ENCODE data around the gene ITPR2. TPM values are rescaled to one million over a fixed set of nuclear protein-coding genes. Genes with fewer than 3 reads are reported as not detected.

ITPR2 gene
- total and polyA plus RNA-seq, 4 donors = 11.7 to 93.3 (median 35.4) TPM

DNA sequence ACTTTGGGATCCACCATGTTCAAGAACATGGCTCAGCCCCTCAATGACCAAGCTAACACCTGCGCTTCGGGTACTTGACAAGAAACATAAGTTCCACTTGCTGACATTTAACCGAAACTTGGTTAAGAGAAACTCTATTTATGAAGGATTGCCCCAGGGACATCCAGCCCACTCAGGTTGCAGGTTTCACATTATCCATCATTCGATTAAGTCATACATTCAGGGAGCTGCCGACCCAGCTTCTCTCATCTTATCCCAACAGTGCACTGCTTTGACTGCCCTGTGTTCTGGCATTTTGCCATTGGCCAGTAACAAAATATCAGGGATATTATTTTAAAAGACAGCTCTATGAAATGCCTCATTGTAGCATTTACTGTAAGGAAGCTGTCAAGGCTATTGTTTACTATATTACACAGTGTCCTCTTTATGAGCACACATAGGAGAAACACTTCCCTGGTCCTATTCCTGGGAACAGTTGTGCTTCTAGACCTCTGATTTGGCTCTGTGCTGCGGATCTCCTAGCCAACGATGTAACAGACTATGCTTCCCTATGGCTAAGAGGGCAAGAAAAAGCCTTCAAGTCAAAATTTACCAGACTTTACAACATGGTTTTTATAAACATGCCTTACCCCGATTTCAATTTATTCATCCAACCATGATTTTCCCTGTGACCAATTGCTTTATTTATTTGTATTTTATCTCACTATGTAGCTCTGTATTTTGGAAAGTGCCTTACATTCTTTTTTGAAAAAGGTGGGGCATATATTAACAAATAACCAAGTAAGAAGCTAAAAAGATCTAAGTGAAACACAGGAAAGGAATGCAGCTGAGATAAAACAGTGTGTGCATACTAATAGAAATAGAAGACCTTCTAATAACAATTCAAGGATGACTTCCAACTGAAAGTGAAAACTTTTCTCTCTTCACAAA is 109.3 kb downstream of the ITPR2 start (continued):
- TF ChIP-seq EGR1 (IDR thresholded peaks at IDR 0.05; ENCODE audit: low read depth in 2 of 2) = no peak
- TF ChIP-seq, protein P1, sequence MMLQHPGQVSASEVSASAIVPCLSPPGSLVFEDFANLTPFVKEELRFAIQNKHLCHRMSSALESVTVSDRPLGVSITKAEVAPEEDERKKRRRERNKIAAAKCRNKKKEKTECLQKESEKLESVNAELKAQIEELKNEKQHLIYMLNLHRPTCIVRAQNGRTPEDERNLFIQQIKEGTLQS (IDR thresholded peaks at IDR 0.05) = no peak

DNA sequence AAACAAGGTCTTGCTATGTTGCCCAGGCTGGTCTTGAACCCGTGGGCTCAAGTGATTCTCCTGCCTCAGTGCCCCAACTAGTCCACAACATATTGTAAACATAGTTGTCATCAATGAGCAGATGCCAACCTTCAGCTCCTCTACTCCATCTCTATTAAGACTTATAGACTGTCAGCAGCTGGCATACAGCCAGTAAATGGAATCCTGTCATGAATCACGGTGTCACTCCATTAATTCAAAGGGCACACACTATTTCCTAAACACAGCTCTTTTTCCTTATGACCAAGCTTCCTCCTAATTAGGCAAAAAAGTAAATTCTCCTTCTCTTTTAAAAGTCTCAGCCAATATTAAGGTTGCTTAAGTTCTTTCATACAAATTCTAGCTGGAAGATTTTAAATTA is 111.2 kb downstream of the ITPR2 start:
- no peak overlapping the region for H3K4me3 ChIP-seq (ENCODE audit: low read depth in 1 of 3, low read length in 3 of 3)
- no peaks in the 10 kb centered on the region for H3K9me3 ChIP-seq (ENCODE audit: control insufficient read depth in 4 of 4, low read length in 3 of 4)
- WGBS = 53% methylated on average over 2 of the region's 2 CpGs
- peaks cover 5 to 36% (median 12%) of the 10 kb centered on the region in 4 donors for H3K4me1 ChIP-seq (ENCODE audit: control insufficient read depth in 4 of 4, insufficient read depth in 4 of 4, low read length in 3 of 4)
- TF ChIP-seq HNF4A (conservative IDR thresholded peaks at IDR 0.05) = peak in 1 of 2 donors; percentile 29
- TF ChIP-seq, protein P2, sequence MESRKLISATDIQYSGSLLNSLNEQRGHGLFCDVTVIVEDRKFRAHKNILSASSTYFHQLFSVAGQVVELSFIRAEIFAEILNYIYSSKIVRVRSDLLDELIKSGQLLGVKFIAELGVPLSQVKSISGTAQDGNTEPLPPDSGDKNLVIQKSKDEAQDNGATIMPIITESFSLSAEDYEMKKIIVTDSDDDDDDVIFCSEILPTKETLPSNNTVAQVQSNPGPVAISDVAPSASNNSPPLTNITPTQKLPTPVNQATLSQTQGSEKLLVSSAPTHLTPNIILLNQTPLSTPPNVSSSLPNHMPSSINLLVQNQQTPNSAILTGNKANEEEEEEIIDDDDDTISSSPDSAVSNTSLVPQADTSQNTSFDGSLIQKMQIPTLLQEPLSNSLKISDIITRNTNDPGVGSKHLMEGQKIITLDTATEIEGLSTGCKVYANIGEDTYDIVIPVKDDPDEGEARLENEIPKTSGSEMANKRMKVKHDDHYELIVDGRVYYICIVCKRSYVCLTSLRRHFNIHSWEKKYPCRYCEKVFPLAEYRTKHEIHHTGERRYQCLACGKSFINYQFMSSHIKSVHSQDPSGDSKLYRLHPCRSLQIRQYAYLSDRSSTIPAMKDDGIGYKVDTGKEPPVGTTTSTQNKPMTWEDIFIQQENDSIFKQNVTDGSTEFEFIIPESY (IDR thresholded peaks at IDR 0.05) = no peak
- H3K27me3 ChIP-seq (ENCODE audit: control insufficient read depth in 4 of 4, insufficient read depth in 4 of 4, low read length in 3 of 4) = no peaks in the 10 kb centered on the region
- no peak overlapping the region for H3K27ac ChIP-seq (ENCODE audit: low read depth in 1 of 2, low read length in 2 of 2)
- H3K9ac ChIP-seq (ENCODE audit: low read depth in 1 of 2, low read length in 2 of 2) = no peak overlapping the region
- DNase-seq (ENCODE audit: low spot score) = no peak
- peaks cover 0 to 6% (median 1%) of the 10 kb centered on the region in 4 donors for H3K36me3 ChIP-seq (ENCODE audit: control insufficient read depth in 4 of 4, insufficient read depth in 3 of 4, low read depth in 1 of 4, low read length in 3 of 4)

DNA sequence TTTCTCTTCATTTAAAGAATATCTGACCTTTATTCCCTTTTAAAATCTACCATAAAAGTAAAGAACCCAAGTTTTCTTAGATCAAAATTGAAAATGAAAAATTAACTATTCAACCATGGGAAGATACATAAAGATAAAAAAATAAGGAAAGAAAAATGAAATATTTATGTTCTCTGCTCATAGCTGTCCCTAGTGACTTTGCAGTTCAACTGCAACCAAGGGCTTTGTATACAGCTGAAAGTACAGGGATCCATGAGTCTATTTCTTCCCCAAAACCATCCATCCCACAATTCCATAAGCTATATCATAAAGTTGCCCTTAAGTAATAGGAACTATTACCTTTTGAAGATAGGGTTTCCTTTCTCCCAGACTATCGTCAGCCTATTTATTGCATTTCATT is 113.1 kb downstream of the ITPR2 start:
- DNase-seq (ENCODE audit: low spot score) = no peak
- no peaks in the 10 kb centered on the region for H3K27me3 ChIP-seq (ENCODE audit: control insufficient read depth in 4 of 4, insufficient read depth in 4 of 4, low read length in 3 of 4)
- no peak overlapping the region for H3K4me3 ChIP-seq (ENCODE audit: low read depth in 1 of 3, low read length in 3 of 3)
- 97% methylated on average over 1 of the region's 1 CpG for WGBS
- H3K9me3 ChIP-seq (ENCODE audit: control insufficient read depth in 4 of 4, low read length in 3 of 4) = no peaks in the 10 kb centered on the region
- TF ChIP-seq NR2F2 (IDR thresholded peaks at IDR 0.05) (no peak), EGR1 (IDR thresholded peaks at IDR 0.05; ENCODE audit: low read depth in 2 of 2) (no peak), GABPA (IDR thresholded peaks at IDR 0.05 in 1 of 2, conservative IDR thresholded peaks at IDR 0.05 in 1 of 2) (no peak), FOXA2 (IDR thresholded peaks at IDR 0.05) (no peak), FOXA1 (IDR thresholded peaks at IDR 0.05) (no peak), SP1 (IDR thresholded peaks at IDR 0.05) (no peak), TAF1 (conservative IDR thresholded peaks at IDR 0.05) (no peak)
- TF ChIP-seq, protein P3, sequence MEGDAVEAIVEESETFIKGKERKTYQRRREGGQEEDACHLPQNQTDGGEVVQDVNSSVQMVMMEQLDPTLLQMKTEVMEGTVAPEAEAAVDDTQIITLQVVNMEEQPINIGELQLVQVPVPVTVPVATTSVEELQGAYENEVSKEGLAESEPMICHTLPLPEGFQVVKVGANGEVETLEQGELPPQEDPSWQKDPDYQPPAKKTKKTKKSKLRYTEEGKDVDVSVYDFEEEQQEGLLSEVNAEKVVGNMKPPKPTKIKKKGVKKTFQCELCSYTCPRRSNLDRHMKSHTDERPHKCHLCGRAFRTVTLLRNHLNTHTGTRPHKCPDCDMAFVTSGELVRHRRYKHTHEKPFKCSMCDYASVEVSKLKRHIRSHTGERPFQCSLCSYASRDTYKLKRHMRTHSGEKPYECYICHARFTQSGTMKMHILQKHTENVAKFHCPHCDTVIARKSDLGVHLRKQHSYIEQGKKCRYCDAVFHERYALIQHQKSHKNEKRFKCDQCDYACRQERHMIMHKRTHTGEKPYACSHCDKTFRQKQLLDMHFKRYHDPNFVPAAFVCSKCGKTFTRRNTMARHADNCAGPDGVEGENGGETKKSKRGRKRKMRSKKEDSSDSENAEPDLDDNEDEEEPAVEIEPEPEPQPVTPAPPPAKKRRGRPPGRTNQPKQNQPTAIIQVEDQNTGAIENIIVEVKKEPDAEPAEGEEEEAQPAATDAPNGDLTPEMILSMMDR (IDR thresholded peaks at IDR 0.05; ENCODE audit: low read depth, low read length, missing input control) = no peak
- TF ChIP-seq, protein P4, sequence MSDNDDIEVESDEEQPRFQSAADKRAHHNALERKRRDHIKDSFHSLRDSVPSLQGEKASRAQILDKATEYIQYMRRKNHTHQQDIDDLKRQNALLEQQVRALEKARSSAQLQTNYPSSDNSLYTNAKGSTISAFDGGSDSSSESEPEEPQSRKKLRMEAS (IDR thresholded peaks at IDR 0.05) = no peak
- no peak overlapping the region for H3K9ac ChIP-seq (ENCODE audit: low read depth in 1 of 2, low read length in 2 of 2)
- H3K36me3 ChIP-seq (ENCODE audit: control insufficient read depth in 4 of 4, insufficient read depth in 3 of 4, low read depth in 1 of 4, low read length in 3 of 4) = peaks cover under 1 to 19% (median 7%) of the 10 kb centered on the region in 4 donors
- peaks cover 3 to 20% (median 8%) of the 10 kb centered on the region in 4 donors for H3K4me1 ChIP-seq (ENCODE audit: control insufficient read depth in 4 of 4, insufficient read depth in 4 of 4, low read length in 3 of 4)
- no peak overlapping the region for H3K27ac ChIP-seq (ENCODE audit: low read depth in 1 of 2, low read length in 2 of 2)
